ENCODE results near the gene PTH2. TPM values are rescaled to one million over a fixed set of nuclear protein-coding genes. Genes with fewer than 3 reads are reported as not detected.

Gene PTH2
- total and polyA plus RNA-seq, 2 of the 8 experiments (the other 6 are each of a cell fraction or from before 2014, with no cell fraction given) = not detected

DNA sequence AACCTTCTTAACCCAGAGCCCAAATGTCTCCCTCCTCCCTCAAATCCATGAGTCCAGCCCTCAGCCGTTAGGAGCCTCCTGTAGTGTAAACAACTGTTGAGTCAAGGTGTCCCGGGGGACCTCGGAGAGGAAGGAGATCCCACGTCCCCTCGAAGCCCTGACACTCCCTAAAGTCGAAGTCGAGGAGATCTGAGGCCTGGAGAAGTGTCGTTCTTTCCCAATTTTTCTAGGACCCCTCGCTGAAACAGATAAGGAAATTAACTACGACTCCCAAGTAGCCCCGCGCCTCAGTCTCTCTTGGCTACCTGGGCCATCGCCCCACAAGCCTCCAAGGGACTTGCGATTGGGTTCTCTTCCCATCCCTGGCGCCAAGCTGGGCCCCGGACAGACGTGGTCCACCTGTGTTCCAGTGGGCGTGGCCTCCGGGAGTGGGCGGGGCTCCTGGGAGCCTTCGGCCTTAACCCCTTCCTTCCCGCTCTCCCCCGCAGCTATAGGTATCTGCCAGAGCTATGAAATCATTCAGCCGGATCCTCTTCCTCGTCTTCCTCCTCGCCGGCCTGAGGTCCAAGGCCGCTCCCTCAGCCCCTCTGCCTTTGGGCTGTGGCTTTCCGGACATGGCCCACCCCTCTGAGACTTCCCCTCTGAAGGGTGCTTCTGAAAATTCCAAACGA lies 2.8 kb upstream of the PTH2 start (continued):
- TF ChIP-seq EP300 (IDR thresholded peaks at IDR 0.05; ENCODE audit: borderline replicate concordance in 1 of 2, low read depth in 2 of 2, low read length in 2 of 2) (no peak), RNF2 (IDR thresholded peaks at IDR 0.05; ENCODE audit: borderline replicate concordance, low read depth, low read length, missing control alignments, poor library complexity, severe bottlenecking) (no peak), SP2 (IDR thresholded peaks at IDR 0.05; ENCODE audit: low read length) (no peak), TAF1 (IDR thresholded peaks at IDR 0.05; ENCODE audit: low read depth, low read length) (no peak), POLR2AphosphoS5 (IDR thresholded peaks at IDR 0.05; ENCODE audit: low read depth, low read length) (no peak), TCF12 (IDR thresholded peaks at IDR 0.05; ENCODE audit: low read depth, low read length) (0 out of 2 replicates have a peak, but pooled peaks have one; percentile 42), SRF (IDR thresholded peaks at IDR 0.05; ENCODE audit: low read depth, low read length) (no peak), CEBPB (IDR thresholded peaks at IDR 0.05; ENCODE audit: low read depth, low read length) (no peak), HDAC2 (IDR thresholded peaks at IDR 0.05; ENCODE audit: borderline replicate concordance in 1 of 2, low read depth in 2 of 2, low read length in 2 of 2) (0 out of 4 replicates have a peak, but pooled peaks of 1 of the 2 experiments have one; percentile 20), BACH1 (IDR thresholded peaks at IDR 0.05; ENCODE audit: low read length) (no peak), BCL11A (IDR thresholded peaks at IDR 0.05; ENCODE audit: low read depth in 2 of 2, low read length in 2 of 2) (no peak), SP4 (IDR thresholded peaks at IDR 0.05; ENCODE audit: low read length) (peak; percentile 81), CBX5 (IDR thresholded peaks at IDR 0.05; ENCODE audit: low read depth, low read length) (no peak), PHF8 (conservative IDR thresholded peaks at IDR 0.05; ENCODE audit: low read depth, low read length) (0 out of 2 replicates have a peak, but pooled peaks have one; percentile 17), GTF2F1 (IDR thresholded peaks at IDR 0.05; ENCODE audit: borderline replicate concordance, low read depth, low read length) (no peak), CTBP2 (IDR thresholded peaks at IDR 0.05; ENCODE audit: borderline replicate concordance, insufficient read depth, insufficient read length, low read length) (no peak), CBX8 (IDR thresholded peaks at IDR 0.05; ENCODE audit: borderline replicate concordance, low read depth, low read length) (no peak), TBP (IDR thresholded peaks at IDR 0.05; ENCODE audit: low read depth, low read length) (no peak; the same call in 1 of the 2 replicates), RFX5 (IDR thresholded peaks at IDR 0.05; ENCODE audit: borderline replicate concordance, low read depth, low read length) (no peak)
